Measurements from ENCODE around the gene RENBP. TPM values are rescaled to one million over a fixed set of nuclear protein-coding genes. Genes with fewer than 3 reads are reported as not detected.
A peak's percentile ranks its signal among the peaks of the same experiment; 100 is the strongest.

RENBP gene
- total RNA-seq, 1 donor from 2014 or later = 38.7 TPM

- Histone ChIP-seq H3K36me3 (ENCODE audit: control insufficient read depth, insufficient read depth, low read length) (peaks cover 10% of the 10 kb centered on the region), H3K27me3 (ENCODE audit: control insufficient read depth, insufficient read depth, low read length) (no peaks in the 10 kb centered on the region), H3K4me3 (ENCODE audit: low read depth, low read length) (no peak overlapping the region)
- TF ChIP-seq CTCF (IDR thresholded peaks at IDR 0.05; ENCODE audit: insufficient read depth, low read length, poor library complexity, severe bottlenecking) = no peak
- no peak for DNase-seq (ENCODE audit: low read depth)
These were observed 10.8 kb upstream of the RENBP start for GRCh38 chrX:153955228-153955732.

- Histone ChIP-seq H3K27me3 (ENCODE audit: control insufficient read depth, insufficient read depth, low read length) (no peaks in the 10 kb centered on the region), H3K36me3 (ENCODE audit: control insufficient read depth, insufficient read depth, low read length) (peaks cover 10% of the 10 kb centered on the region), H3K4me3 (ENCODE audit: low read depth, low read length) (no peak overlapping the region)
- TF ChIP-seq CTCF (IDR thresholded peaks at IDR 0.05; ENCODE audit: insufficient read depth, low read length, poor library complexity, severe bottlenecking) = no peak
- no peak for DNase-seq (ENCODE audit: low read depth)
These were observed 10.2 kb upstream of the RENBP start for GRCh38 chrX:153954558-153955227.

- Histone ChIP-seq H3K4me3 (ENCODE audit: low read depth, low read length) (no peak overlapping the region), H3K27me3 (ENCODE audit: control insufficient read depth, insufficient read depth, low read length) (no peaks in the 10 kb centered on the region), H3K36me3 (ENCODE audit: control insufficient read depth, insufficient read depth, low read length) (peaks cover 10% of the 10 kb centered on the region)
- no peak for TF ChIP-seq CTCF (IDR thresholded peaks at IDR 0.05; ENCODE audit: insufficient read depth, low read length, poor library complexity, severe bottlenecking)
- no peak for DNase-seq (ENCODE audit: low read depth)
These were observed 9.6 kb upstream of the RENBP start for GRCh38 chrX:153953892-153954557.

GRCh38 chrX:153953342-153953830 is 8.9 kb upstream of the RENBP start:
- H3K4me3 ChIP-seq (ENCODE audit: low read depth, low read length) = no peak overlapping the region
- TF ChIP-seq CTCF (IDR thresholded peaks at IDR 0.05; ENCODE audit: insufficient read depth, low read length, poor library complexity, severe bottlenecking) = peak; percentile 87
- H3K27me3 ChIP-seq (ENCODE audit: control insufficient read depth, insufficient read depth, low read length) = no peaks in the 10 kb centered on the region
- peaks cover 10% of the 10 kb centered on the region for H3K36me3 ChIP-seq (ENCODE audit: control insufficient read depth, insufficient read depth, low read length)
- DNase-seq (ENCODE audit: low read depth) = no peak

GRCh38 chrX:153952373-153953026 is 8.1 kb upstream of the RENBP start:
- Histone ChIP-seq H3K36me3 (ENCODE audit: control insufficient read depth, insufficient read depth, low read length) (peaks cover 7% of the 10 kb centered on the region), H3K27me3 (ENCODE audit: control insufficient read depth, insufficient read depth, low read length) (no peaks in the 10 kb centered on the region), H3K4me3 (ENCODE audit: low read depth, low read length) (no peak overlapping the region)
- DNase-seq (ENCODE audit: low read depth) = no peak
- TF ChIP-seq CTCF (IDR thresholded peaks at IDR 0.05; ENCODE audit: insufficient read depth, low read length, poor library complexity, severe bottlenecking) = no peak
